Glutamatergic neuron (in vitro differentiated cells): ENCODE results near the gene DPY30. TPM values are rescaled to one million over a fixed set of nuclear protein-coding genes. Genes with fewer than 3 reads are reported as not detected.
"Not testable (repeated sequence)": the region's sequence is repeated elsewhere in the genome, so short reads cannot be mapped to it uniquely, and the experiment has no call there.

Experiments
- DNase-seq: peaks from one replicate; pipeline ENCODE4 v3.0.0; 2022
- H3K27ac Mint-ChIP-seq: one replicate; pipeline ENCODE4 v1.8.0; 2020; ENCODE audit warnings: mild to moderate bottlenecking, mixed read lengths, inconsistent platforms; ENCODE audit not compliant: unreplicated experiment
- H3K27me3 Mint-ChIP-seq: one replicate; pipeline ENCODE4 v1.8.0; 2020; ENCODE audit warnings: mild to moderate bottlenecking, moderate library complexity, mixed read lengths, inconsistent platforms; ENCODE audit not compliant: unreplicated experiment
- H3K36me3 Mint-ChIP-seq: one replicate; pipeline ENCODE4 v1.8.0; 2020; ENCODE audit warnings: mild to moderate bottlenecking, mixed read lengths, inconsistent platforms; ENCODE audit not compliant: unreplicated experiment
- H3K4me1 Mint-ChIP-seq: one replicate; pipeline ENCODE4 v1.8.0; 2020; ENCODE audit warnings: mild to moderate bottlenecking, low read depth, mixed read lengths, inconsistent platforms; ENCODE audit not compliant: unreplicated experiment
- H3K4me3 Mint-ChIP-seq: one replicate; pipeline ENCODE4 v1.8.0; 2020; ENCODE audit warnings: mild to moderate bottlenecking, mixed read lengths, inconsistent platforms; ENCODE audit not compliant: unreplicated experiment
- H3K9me3 Mint-ChIP-seq: one replicate; pipeline ENCODE4 v1.8.0; 2020; ENCODE audit warnings: mild to moderate bottlenecking, moderate library complexity, mixed read lengths, inconsistent platforms; ENCODE audit not compliant: unreplicated experiment
- CTCF ChIP-seq: fragments of 200-600 bp; sonication (generic); IDR thresholded peaks from one replicate; pipeline ENCODE4 v1.5.0; 2021; ENCODE audit not compliant: partially characterized antibody, unreplicated experiment
- total RNA-seq: library from RNA; stranded (reverse); fragmentation: NEBNext Ultra II Directional; extraction: Animal tissue kit (Norgen Biotek cat#: 25700); gene quantifications from one replicate; pipeline ENCODE4 v1.2.1, GENCODE V29; 2021; ENCODE audit not compliant: unreplicated experiment

DPY30 gene
- total RNA-seq, 1 donor from 2014 or later = 67.5 TPM

- TF ChIP-seq CTCF = no peak
- Mint-ChIP-seq H3K36me3 (no peaks in the 10 kb centered on the region), H3K4me3 (no peak overlapping the region), H3K27me3 (no peaks in the 10 kb centered on the region), H3K4me1 (peaks cover 2% of the 10 kb centered on the region), H3K27ac (no peak overlapping the region), H3K9me3 (peaks cover 3% of the 10 kb centered on the region)
- DNase-seq = no peak
These were observed 18.5 kb upstream of the DPY30 start for GRCh38 chr2:32058130-32058529.

GRCh38 chr2:32054583-32054982 is 15.0 kb upstream of the DPY30 start:
- not testable (repeated sequence) for H3K27me3 Mint-ChIP-seq, H3K9me3 Mint-ChIP-seq, H3K36me3 Mint-ChIP-seq, H3K4me3 Mint-ChIP-seq, H3K4me1 Mint-ChIP-seq, DNase-seq, H3K27ac Mint-ChIP-seq

- H3K9me3 Mint-ChIP-seq = no peaks in the 10 kb centered on the region
These were observed 12.3 kb upstream of the DPY30 start for GRCh38 chr2:32051836-32052439.

GRCh38 chr2:32043561-32043960 is 4.0 kb upstream of the DPY30 start:
- Mint-ChIP-seq H3K36me3 (no peaks in the 10 kb centered on the region), H3K4me1 (peaks cover 1% of the 10 kb centered on the region), H3K9me3 (peaks cover 6% of the 10 kb centered on the region), H3K27me3 (peaks cover 3% of the 10 kb centered on the region), H3K27ac (no peak overlapping the region), H3K4me3 (no peak overlapping the region)
- TF ChIP-seq CTCF = no peak
- no peak for DNase-seq

More at GRCh38 chr2:32051836-32052439, 12.3 kb upstream of the DPY30 start:
- no peak for DNase-seq
- no peak for TF ChIP-seq CTCF
- Mint-ChIP-seq H3K4me1 (no peaks in the 10 kb centered on the region), H3K36me3 (no peaks in the 10 kb centered on the region), H3K27ac (no peak overlapping the region), H3K4me3 (no peak overlapping the region), H3K27me3 (no peaks in the 10 kb centered on the region)

GRCh38 chr2:32034198-32034887 is 5.3 kb downstream of the DPY30 start:
- H3K9me3 Mint-ChIP-seq, H3K36me3 Mint-ChIP-seq, H3K27me3 Mint-ChIP-seq, DNase-seq, H3K4me3 Mint-ChIP-seq, H3K27ac Mint-ChIP-seq, H3K4me1 Mint-ChIP-seq: not testable (repeated sequence)

- not testable (repeated sequence) for H3K36me3 Mint-ChIP-seq
These were observed 20.7 kb downstream of the DPY30 start for GRCh38 chr2:32018789-32019482.

More at GRCh38 chr2:32018789-32019482, 20.7 kb downstream of the DPY30 start:
- H3K27ac Mint-ChIP-seq, H3K9me3 Mint-ChIP-seq, DNase-seq, H3K4me3 Mint-ChIP-seq, H3K4me1 Mint-ChIP-seq, H3K27me3 Mint-ChIP-seq: not testable (repeated sequence)
